Mucosa of gallbladder (tissue), 1 donor: Measurements from ENCODE around the gene IL24. TPM values are rescaled to one million over a fixed set of nuclear protein-coding genes. Genes with fewer than 3 reads are reported as not detected.
A peak's percentile ranks its signal among the peaks of the same experiment; 100 is the strongest.
"Not testable (repeated sequence)": the region's sequence is repeated elsewhere in the genome, so short reads cannot be mapped to it uniquely, and the experiment has no call there.

Source experiments
- DNase-seq: peaks from one replicate; pipeline ENCODE4 v3.0.0-alpha.2; 2020; ENCODE audit warnings: low spot score
- total RNA-seq: library from RNA; stranded (reverse); gene quantifications from one replicate; pipeline ENCODE4 v1.2.1, GENCODE V29; 2021
- donor health status: DM: no; HTN: no; CAD: no.

IL24 gene, protein sequence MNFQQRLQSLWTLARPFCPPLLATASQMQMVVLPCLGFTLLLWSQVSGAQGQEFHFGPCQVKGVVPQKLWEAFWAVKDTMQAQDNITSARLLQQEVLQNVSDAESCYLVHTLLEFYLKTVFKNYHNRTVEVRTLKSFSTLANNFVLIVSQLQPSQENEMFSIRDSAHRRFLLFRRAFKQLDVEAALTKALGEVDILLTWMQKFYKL
- not detected for total RNA-seq

DNA sequence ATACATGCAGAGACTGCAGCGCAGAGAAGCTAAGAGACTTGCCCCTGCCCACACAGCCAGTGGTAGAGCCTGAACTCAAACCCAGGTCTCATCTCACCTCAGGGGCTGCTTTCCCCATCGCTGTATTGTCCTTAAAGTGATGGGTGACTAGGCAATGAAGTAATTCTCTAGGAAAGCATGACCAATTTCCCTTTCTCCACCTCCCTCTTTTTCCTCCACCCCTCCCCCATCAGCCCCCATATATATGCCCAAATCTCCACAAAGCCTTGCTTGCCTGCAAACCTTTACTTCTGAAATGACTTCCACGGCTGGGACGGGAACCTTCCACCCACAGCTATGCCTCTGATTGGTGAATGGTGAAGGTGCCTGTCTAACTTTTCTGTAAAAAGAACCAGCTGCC is at the start of gene IL24:
IL24 (plus strand) TSS at position 269 of the 400 bp plus-strand sequence. CDS start 390 bp downstream, outside the sequence.
- no peak for DNase-seq

- no peak for DNase-seq
These were observed 49.3 kb upstream of the IL24 start for GRCh38 chr1:206847946-206848345.

DNA sequence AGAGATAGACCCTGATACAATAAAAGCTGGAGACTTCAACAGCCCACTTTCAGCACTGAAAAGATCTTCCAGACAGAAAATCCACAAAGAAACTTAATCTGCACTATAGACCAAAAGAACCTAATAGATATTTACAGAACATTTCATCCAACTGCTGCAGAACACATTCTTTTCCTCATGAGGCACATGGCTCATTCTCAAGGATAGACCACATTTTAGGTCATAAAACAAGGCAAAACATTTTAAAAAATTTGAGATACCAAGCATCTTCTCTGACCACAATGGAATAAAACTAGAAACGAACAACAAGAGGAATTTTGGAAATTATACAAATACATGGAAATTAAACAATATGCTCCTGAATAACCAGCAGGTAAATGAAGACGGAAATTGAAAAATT is 46.8 kb upstream of the IL24 start:
- no peak for DNase-seq

DNA sequence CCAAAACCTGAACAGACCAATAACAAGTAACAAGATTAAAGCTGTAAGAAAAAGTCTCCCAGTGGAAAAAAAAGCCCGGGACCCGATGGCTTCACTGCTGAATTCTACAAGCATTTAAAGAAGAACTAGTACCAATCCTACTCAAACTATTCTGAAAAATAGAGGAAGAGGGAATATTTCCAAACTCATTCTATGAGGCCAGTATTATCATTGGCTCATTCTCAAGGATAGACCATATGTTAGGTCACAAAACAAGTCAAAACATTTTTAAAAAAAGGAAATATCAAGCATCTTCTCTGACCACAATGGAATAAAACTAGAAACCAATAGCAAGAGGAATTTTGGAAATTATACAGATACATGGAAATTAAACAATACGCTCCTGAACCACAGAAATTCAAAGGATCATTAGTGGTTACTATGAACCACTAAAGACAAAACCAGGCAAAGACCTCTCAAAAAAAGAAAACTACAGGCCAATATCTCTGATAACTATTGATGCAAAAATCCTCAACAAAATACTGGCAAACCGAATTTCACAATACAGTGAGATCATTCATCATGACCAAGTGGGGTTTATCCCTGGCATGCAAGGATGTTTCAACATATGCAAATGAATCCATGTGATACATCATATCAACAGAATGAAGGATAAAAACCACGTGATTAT is 45.8 kb upstream of the IL24 start:
- DNase-seq = no peak

- DNase-seq = not testable (repeated sequence)
These were observed 44.6 kb upstream of the IL24 start for GRCh38 chr1:206852662-206853061.

DNA sequence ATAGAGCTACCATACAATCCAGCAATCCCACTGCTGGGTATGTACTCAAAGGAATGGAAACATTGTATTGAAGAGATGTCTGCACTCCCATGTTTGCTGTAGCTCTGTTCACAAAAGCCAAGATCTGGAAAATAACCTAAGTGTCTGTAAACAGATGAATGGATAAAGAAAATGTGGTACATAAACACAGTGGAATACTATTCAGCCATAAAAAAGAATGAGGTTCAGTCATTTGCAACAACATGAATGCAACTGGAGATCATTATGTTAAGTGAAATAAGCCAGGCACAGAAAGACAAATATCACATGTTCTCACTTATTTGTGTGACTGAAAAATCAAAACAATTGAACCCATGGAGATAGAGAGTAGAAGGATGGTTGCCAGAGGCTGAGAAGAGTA is 43.5 kb upstream of the IL24 start:
- not testable (repeated sequence) for DNase-seq

DNA sequence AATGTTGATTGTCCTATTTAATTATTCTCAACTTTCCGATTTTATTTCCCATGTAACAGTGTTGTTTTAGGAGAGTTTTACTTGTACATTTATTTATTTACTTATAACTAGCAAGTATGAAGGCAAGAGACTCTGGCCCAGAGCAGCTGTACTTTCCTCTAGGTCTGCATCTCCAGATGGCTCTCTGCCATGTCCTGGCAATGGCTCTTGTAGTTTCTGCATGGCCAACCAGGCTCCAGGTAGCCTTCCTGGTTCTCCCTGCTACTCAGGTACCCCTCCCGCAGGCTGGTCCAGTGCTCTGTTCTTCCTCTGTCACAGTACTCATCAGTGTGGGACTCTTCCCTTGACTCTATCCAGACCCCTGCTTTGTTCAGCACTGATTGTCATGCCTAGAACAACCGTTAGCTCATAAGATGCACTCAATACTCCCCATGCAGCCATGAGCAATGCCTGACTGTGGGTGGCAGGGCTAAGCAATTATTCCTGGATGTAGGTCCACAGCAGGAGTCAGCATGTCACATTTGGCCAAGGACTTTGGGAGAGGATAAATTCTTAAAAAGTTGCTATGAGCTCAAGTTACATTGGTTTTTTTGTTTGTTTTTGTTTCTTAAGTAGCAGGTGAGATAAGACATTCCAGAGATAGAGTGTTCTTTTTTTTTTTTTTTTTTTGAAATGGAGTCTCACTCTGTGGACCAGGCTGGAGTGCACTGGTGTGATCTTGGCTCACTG is 42.7 kb upstream of the IL24 start:
- DNase-seq = no peak

DNA sequence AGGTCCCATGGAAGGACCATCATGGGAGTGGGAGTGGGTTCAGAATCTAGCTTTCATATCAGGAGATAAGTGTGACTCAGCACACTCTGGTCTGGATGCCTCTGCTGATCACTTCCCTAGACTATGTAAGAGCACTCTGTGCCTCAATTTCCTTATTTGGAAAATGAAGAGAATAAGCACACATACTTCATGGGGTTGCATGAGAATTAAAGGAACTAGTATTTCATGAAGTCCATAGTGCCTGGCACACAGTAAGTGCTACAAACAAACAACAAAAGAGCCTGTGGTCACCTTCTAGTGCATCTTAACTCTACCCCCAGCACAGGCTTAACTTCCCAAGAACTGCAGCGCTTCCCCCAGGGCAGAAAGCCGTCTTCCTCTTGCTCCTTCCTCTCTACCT is 41.4 kb upstream of the IL24 start:
- DNase-seq = no peak

GRCh38 chr1:206856674-206857464 is 40.4 kb upstream of the IL24 start:
- no peak for DNase-seq

- no peak for DNase-seq
These were observed 38.1 kb upstream of the IL24 start for GRCh38 chr1:206859082-206859521.

- no peak for DNase-seq
These were observed 37.1 kb upstream of the IL24 start for GRCh38 chr1:206860165-206860564.

DNA sequence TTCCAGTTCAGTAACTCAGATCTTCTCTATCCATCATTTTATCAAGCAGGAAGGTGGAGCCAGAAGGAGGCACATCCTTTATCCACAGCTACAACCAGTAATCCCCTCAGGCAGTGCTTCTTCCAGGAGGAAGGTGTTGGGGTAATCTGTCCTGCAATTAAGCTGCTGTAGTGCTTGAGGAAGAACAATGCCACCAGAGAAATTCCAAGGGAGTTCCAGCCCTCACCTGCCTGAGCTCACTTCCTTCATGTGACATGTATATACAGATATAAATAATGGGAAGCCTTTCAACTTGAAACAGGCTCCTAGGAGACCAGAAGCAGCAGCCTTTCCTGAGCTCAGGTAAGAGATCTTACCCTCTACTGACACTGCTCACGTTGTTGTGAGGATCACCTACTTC is 34.0 kb upstream of the IL24 start:
- no peak for DNase-seq

- DNase-seq = peak; percentile 80
These were observed 32.1 kb upstream of the IL24 start, which contains the start of gene IL20 for GRCh38 chr1:206864939-206865671. Gene IL20, plus strand, starts transcription at chr1:206865623. Its CDS starts 230 bp downstream, at chr1:206865853.

DNA sequence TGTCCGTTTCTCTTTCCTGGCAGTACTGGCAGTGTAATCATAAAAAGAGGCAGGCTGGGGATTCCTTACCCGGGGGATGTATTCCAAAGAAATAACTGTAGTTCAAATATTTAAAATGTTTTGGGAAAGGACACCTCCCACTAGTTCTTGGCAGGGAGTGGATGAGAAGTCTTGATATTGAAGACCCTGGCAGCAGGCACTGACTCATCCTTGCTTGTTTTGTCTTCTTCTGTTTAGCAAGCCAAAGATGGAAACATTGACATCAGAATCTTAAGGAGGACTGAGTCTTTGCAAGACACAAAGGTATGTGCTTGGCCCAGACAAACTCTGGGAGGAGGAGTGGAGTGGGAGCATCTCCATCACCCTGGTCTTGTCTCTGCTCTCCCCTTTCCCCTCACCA is 31.2 kb upstream of the IL24 start:
- DNase-seq = no peak

DNA sequence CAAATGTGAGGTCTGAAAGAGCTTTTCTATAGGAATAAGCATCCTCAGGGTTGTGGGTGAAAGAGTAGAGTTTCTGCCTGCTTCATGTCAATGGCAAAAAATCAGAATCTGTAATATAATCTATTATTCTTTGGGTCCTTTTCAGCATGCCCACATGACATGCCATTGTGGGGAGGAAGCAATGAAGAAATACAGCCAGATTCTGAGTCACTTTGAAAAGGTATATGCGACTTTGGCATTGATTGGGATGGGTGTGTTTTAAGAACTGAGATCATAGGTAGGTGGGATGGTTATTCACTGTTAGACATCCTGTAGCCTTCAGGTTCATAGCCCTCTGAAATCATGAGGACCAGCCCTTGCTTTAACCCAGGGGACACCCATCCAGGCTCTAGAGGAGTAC is 30.0 kb upstream of the IL24 start:
- DNase-seq = no peak

- no peak for DNase-seq
These were observed 29.5 kb upstream of the IL24 start for GRCh38 chr1:206867716-206868115.

DNA sequence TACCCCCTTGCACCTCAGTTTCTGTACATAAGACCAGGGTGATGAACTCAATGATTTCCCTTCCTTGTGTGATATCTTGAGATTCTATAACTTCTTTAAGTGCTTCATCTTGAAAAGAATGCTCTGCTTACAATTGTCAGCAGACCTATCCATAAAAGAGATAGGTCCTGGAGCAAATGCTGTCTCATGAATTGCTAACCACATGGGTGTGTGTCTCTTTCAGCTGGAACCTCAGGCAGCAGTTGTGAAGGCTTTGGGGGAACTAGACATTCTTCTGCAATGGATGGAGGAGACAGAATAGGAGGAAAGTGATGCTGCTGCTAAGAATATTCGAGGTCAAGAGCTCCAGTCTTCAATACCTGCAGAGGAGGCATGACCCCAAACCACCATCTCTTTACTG is 29.0 kb upstream of the IL24 start:
- no peak for DNase-seq

- DNase-seq = peak; percentile 12
These were observed 25.1 kb upstream of the IL24 start for GRCh38 chr1:206872139-206872538.

DNA sequence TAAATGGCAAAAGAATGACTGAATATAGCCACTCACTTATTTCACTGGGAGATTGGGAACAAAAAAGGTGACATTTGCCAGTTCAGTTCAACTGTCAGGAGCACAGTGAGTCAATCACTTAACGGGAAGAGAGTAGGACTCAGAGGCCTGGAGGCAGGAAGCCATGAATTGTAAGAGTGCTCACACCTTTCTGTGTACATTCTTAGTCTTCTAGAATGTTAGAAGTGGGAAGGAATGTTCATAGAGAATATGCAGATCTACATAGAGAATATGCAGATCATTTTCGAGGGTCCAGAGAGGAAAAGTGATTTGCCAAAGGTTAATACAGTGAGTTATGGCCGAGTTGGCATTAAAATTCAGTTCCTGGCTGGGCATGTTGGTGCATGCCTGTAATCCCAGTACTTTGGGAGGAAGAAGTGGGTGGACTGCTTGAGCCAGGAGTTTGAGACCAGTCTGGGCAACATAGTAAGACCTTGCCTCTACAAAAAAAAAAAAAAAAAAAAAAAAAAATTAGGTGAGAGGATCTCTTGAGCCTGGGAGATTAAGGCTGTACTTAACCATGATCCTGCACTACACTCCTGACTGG is 23.5 kb upstream of the IL24 start:
- no peak for DNase-seq

GRCh38 chr1:206875752-206876377 is 21.4 kb upstream of the IL24 start:
- no peak for DNase-seq
